ENCODE measurements around the gene ALX1.

ALX1 gene

DNA sequence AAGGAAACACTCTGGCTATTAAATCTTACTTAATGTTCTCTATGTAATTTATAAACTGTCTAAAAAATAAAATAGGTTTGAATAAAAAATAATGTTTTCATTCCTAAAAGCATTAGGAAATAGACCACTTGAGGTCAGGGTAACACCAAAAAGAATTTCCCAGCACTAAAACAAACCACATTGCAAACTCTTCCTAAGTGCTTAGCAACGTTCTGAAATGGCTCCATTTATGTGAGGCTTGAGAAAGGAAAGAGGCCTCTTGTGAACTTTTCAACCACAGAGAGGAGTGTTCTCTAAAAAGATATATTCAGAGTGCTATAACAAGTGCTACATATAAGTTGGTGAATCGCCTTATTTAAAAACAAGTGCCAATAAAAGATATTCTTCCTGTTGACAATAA, 42.7 kb downstream of the ALX1 start:
- Mint-ChIP-seq H3K4me1 (no peaks in the 10 kb centered on the region), H3K27ac (no peak overlapping the region), H3K27me3 (no peaks in the 10 kb centered on the region), H3K9me3 (peaks cover 6% of the 10 kb centered on the region), H3K36me3 (no peaks in the 10 kb centered on the region), H3K4me3 (no peak overlapping the region)
- ATAC-seq (ENCODE audit: low read depth) (no peak), DNase-seq (ENCODE audit: low spot score in 2 of 2) (no peak)

DNA sequence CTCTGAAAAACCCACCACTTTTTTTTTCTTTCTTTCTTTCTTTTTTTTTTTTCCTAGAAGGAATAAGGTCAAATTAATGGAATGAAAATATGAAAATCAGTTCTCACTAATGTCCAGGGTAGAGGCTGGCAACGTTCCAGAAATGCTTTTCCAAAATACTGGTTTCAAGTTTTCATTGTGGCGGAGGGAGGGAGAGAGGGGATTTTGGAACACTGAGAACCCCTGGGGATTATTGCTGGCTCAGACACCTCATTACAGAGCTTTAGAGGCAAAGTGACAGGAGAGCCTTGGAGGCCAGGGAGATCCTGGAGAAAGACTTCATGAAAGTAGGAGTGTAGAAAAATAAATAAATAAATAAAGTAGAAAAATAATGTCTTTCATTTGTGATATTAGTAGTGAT, 45.4 kb downstream of the ALX1 start:
- no peak overlapping the region for H3K27ac Mint-ChIP-seq
- H3K4me3 Mint-ChIP-seq: no peak overlapping the region
- H3K9me3 Mint-ChIP-seq: peaks cover 2% of the 10 kb centered on the region
- DNase-seq (ENCODE audit: low spot score in 2 of 2) (no peak), ATAC-seq (ENCODE audit: low read depth) (no peak)
- H3K4me1 Mint-ChIP-seq: no peaks in the 10 kb centered on the region
- H3K27me3 Mint-ChIP-seq: no peaks in the 10 kb centered on the region
- H3K36me3 Mint-ChIP-seq: no peaks in the 10 kb centered on the region

GRCh38 chr12:85329913-85330312, 49.9 kb downstream of the ALX1 start:
- H3K9me3 Mint-ChIP-seq: peaks cover 3% of the 10 kb centered on the region
- no peaks in the 10 kb centered on the region for H3K36me3 Mint-ChIP-seq
- no peak for ATAC-seq (ENCODE audit: low read depth)
- no peaks in the 10 kb centered on the region for H3K4me1 Mint-ChIP-seq
- H3K27me3 Mint-ChIP-seq: no peaks in the 10 kb centered on the region
- no peak overlapping the region for H3K27ac Mint-ChIP-seq
- no peak overlapping the region for H3K4me3 Mint-ChIP-seq
- no peak for DNase-seq (ENCODE audit: low spot score in 2 of 2)

GRCh38 chr12:85348779-85349178, 68.8 kb downstream of the ALX1 start:
- no peak overlapping the region for H3K27ac Mint-ChIP-seq
- no peaks in the 10 kb centered on the region for H3K4me1 Mint-ChIP-seq
- H3K36me3 Mint-ChIP-seq: no peaks in the 10 kb centered on the region
- H3K4me3 Mint-ChIP-seq: no peak overlapping the region
- no peaks in the 10 kb centered on the region for H3K9me3 Mint-ChIP-seq
- H3K27me3 Mint-ChIP-seq: no peaks in the 10 kb centered on the region
- DNase-seq (ENCODE audit: low spot score in 2 of 2): no peak
- no peak for ATAC-seq (ENCODE audit: low read depth)

GRCh38 chr12:85350356-85350755, 70.3 kb downstream of the ALX1 start:
- DNase-seq (ENCODE audit: low spot score in 2 of 2): no peak
- Mint-ChIP-seq H3K4me3 (no peak overlapping the region), H3K9me3 (no peaks in the 10 kb centered on the region), H3K4me1 (no peaks in the 10 kb centered on the region), H3K27ac (no peak overlapping the region), H3K36me3 (no peaks in the 10 kb centered on the region), H3K27me3 (no peaks in the 10 kb centered on the region)
- ATAC-seq (ENCODE audit: low read depth): no peak
